Left kidney (tissue), 2 donors: ENCODE data around the gene MTCL3. TPM values are rescaled to one million over a fixed set of nuclear protein-coding genes. Genes with fewer than 3 reads are reported as not detected.

Experiments
- DNase-seq: peaks from one replicate; pipeline ENCODE4 v3.0.0-alpha.2; 2013
- polyA plus RNA-seq: library from polyadenylated mRNA; unstranded; fragments of 120-200 nt; gene quantifications from one replicate; pipeline ENCODE4 v1.2.1, GENCODE V29; 2013; ENCODE audit not compliant: insufficient read length

MTCL3 gene

GRCh38 chr6:127423921-127424320 is 95.2 kb downstream of the MTCL3 start:
- DNase-seq, result no peak

Other genes starting within 250 kb of the MTCL3 start
- gene ECHDC1, start 175.7 kb downstream of the MTCL3 start, polyA plus RNA-seq, result 102 TPM
- gene KIAA0408, start 59.9 kb downstream of the MTCL3 start, polyA plus RNA-seq, result 4.4 TPM
- 1.2 TPM for gene C6orf58, start 57.8 kb upstream of the MTCL3 start, polyA plus RNA-seq